Stimulated activated CD4-positive, alpha-beta T cell treated with anti-CD3 and anti-CD28 coated beads, Interleukin-2, amount 100 ng/mL, for 48 hours (primary cell): ENCODE measurements around the gene TBXA2R.
A peak's percentile ranks its signal among the peaks of the same experiment; 100 is the strongest.

ENCODE experiments used
- DNase-seq, 2 donors: peaks; one replicate each; pipeline ENCODE4 v3.0.0-alpha.2; 2020

Gene TBXA2R

GRCh38 chr19:3618811-3619630, 12.3 kb upstream of the TBXA2R start:
- DNase-seq = no peak

DNA sequence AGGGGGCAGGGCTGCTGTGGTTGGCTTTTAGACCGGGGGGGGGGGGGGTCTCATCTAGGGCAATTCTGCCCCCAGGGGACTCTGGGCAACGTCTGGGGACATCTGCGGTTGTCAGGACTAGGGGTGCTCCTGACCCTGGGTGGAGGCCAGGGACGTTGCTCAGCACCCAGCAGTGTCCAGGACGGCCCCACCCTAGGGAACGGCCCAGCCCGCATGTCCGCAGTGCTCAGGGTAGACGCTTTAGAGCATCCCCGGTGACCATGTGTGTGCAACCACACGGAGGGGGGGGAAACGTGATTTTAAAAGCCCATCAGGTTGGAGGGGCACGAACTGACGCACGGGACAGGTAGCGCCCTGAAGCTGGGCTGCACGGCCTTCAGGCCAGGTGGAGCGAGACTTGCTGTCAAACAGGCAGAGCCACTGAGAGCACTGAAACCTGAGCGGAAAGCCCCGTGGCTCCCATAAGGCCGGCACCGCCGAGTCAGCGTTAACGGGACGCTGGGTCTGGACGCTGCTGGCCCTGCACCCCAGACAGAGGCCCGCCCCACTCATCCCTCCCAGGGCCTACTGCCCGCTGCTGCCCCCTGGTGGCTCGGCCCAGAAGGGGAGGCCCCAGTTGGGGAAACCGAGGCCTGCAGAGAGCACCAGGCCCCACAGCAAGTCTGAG, 11.6 kb upstream of the TBXA2R start:
- DNase-seq = peak; percentile 55 to 63

- no peak for DNase-seq
Observed at GRCh38 chr19:3617463-3617862, 10.8 kb upstream of the TBXA2R start.

DNA sequence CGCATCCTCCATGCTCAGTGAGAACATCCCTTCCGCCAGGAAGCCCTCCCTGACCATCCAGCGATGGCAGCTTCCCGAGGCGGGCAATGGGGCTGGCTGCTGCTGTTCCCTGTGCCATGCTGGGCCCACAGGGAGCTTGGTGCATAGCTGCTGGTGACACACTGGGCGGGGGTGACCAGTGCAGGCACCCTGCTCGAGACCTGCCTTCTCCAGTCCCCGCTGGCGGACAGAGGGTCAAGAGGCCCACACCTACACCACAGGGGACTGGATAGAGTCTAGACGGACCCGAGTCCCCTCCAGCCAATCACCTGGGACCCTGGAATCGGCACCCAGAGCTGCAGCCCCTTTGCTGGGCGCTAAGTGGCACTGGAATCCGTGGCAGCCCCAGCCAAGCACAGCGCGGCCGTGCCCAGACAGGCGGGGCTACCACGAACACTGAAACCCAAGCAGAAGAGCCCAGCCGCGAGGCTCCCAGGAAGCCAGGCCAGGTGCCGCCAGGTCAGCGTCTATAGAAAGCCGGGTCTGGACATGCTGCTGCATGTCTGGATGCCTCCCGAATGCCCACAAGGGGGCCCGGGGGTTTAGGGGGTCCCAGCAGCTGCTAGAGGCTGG, 9.0 kb upstream of the TBXA2R start:
- DNase-seq = no peak

- DNase-seq = no peak
Observed at GRCh38 chr19:3614858-3615505, 8.3 kb upstream of the TBXA2R start.

- no peak for DNase-seq
Observed at GRCh38 chr19:3613818-3614661, 7.4 kb upstream of the TBXA2R start.

- no peak for DNase-seq
Observed at GRCh38 chr19:3612901-3613741, 6.4 kb upstream of the TBXA2R start.

DNA sequence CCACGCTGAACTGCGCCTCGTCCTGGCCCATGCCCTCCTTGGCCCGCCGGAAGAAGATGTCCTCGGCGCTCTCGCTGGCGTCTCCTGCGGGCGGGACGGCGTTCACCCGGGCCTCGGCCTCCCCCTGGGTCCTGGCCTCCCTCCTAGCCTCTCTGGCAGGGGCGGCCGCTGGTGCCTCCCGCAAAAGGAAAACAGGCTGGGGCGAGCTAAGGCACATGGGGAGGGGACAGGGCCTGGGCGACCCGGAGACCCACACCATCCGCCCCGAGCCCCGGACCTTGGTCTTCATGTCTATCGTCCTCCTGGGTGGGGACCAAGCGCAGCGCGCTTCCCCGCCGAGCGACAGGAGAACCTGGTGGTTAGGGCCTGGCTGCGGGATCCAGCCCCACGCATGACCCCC, 5.7 kb upstream of the TBXA2R start:
- DNase-seq = no peak

DNA sequence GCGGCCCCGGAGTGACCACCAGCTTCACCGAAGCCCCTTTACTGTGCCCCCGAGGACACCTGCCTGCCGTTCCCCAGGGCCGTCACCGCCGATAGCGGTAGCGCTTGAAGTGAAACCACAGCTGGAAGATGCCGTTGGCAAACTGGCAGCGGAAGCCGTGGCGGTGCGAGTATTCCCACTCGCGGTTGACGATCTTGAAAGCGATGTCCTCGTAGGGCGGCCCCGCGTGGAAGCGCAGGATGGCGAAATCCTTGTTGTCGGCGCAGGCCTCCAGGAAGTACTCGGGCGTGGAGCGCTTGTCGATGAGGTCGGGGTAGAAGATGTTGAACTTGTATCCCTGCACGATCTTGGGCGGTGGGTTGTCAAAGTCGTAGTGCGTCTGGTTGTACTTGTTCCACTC, 5.2 kb upstream of the TBXA2R start:
- DNase-seq = no peak

- no peak for DNase-seq
Observed at GRCh38 chr19:3610745-3611717, 4.4 kb upstream of the TBXA2R start.

GRCh38 chr19:3609779-3610719, 3.4 kb upstream of the TBXA2R start:
- DNase-seq = no peak

DNA sequence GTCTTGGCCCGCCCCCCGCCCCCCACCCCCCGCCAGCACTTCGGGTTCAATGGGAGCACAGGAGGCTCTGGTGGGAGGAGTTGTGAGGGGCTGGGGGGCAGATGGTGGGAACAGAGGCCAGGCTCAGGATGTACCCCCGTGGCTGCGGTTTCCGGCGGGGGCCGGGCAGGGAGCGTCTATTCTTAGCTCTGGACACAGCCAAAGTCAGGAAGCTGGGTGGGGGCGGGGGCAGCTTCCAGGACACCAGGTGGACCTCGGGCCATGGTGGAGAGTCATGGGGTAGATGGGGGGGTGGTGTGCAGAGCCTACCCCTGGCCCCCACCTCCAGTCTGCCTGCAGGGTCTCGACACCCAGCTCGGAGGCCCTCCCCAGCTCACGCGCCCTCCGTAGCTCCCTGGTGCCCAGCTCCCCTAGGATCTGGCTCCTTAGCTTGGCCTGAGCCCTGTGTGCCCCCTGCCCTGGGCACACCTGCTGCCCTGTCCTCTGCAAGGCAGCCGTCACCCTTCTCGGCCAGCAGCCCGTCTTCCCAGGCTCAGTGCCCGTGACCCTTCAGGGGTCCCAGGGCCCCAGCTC, 2.2 kb upstream of the TBXA2R start:
- no peak for DNase-seq

GRCh38 chr19:3608079-3608641, 1.5 kb upstream of the TBXA2R start:
- no peak for DNase-seq

- no peak for DNase-seq
Observed at GRCh38 chr19:3607303-3608078, 816 bp upstream of the TBXA2R start.

DNA sequence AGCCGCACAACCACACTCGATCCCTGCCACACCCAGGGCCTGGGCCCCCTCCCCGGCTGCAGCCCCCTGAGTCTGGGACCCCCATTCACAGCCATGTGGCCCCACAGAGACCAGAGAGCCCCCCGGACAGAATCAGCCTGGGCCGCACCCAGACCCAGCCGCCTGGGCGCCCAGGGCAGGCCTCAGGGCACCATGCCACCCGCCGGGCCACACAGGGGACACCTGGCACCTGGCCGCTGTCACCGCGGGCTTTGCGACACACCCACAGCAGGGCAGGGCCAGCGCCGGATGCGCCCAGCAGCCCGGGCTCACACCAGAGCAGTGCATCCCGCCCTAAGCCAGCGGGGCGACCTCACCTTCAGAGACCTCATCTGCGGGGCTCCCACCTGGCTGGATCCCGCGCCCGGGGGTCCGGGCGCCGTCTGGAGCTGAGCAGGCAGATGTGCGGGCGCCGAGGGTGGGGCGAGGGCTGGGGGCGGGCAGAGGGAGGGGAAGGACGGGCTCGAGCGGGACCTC, 443 bp downstream of the TBXA2R start:
- DNase-seq = no peak

DNA sequence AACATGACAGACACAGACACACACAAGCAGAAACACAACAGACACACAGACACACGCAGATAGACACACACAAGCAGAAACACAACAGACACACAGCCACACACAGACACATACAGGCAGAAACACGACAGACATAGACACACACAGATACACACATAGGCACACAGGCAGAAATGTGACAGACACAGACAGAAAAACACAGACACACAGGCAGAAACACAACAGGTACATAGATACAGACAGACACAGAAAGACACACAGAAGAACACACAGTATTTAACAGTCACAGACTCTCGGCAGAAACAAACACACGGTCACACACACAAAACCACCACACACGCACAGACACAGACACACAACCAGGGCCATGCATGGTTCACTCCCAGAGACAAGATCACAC, 905 bp downstream of the TBXA2R start:
- DNase-seq = no peak

DNA sequence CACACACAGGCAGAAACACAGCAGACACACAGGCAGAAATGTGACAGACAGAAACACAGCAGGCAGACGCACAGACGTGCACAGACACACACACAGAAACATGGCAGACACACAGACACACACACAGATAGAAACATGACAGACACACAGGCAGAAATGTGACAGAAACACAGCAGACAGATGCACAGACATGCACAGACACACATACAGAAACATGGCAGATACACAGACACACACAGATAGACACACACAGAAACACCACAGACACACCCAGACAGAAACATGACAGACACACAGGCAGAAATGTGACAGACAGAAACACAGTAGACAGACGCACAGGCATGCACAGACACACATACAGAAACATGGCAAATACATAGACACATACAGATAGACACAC, 1.3 kb downstream of the TBXA2R start:
- no peak for DNase-seq

GRCh38 chr19:3604987-3605343, 1.7 kb downstream of the TBXA2R start:
- DNase-seq = no peak
